ACHN (cell line): ENCODE measurements around the gene DOCK4.
A peak's percentile ranks its signal among the peaks of the same experiment; 100 is the strongest.

Experiments
- DNase-seq: peaks from one replicate; pipeline ENCODE4 v3.0.0-alpha.2; 2015
- in situ Hi-C: cut with HindIII; loops from 2 replicates; pipeline ENCODE4 v1.10.0; 2017; ENCODE audit warnings: low sequenced_read_pairs, low pct_ligation_motif_present, low pct_unique_long_range_greater_than_20kb

DOCK4 gene

GRCh38 chr7:111762211-111762610 is 444.0 kb downstream of the DOCK4 start:
- no peak for DNase-seq

GRCh38 chr7:111760043-111760442 is 446.2 kb downstream of the DOCK4 start:
- in situ Hi-C loops: loop anchor here (25.0 kb wide), 1 partner anchor 652 kb away; no protein-coding TSS in a partner anchor
- no peak for DNase-seq

More at GRCh38 chr7:111762211-111762610, 444.0 kb downstream of the DOCK4 start:
- in situ Hi-C loops: loop anchor here (25.0 kb wide), 1 partner anchor 650 kb away; no protein-coding TSS in a partner anchor

- in situ Hi-C loops: loop anchor here (25.0 kb wide), 1 partner anchor 654 kb away; no protein-coding TSS in a partner anchor
- DNase-seq: no peak
Measured at GRCh38 chr7:111758332-111758731, 447.9 kb downstream of the DOCK4 start.

GRCh38 chr7:111756687-111757178 is 449.5 kb downstream of the DOCK4 start:
- DNase-seq: no peak
- in situ Hi-C loops: loop anchor here (25.0 kb wide), 1 partner anchor 656 kb away; no protein-coding TSS in a partner anchor

- in situ Hi-C loops: loop anchor here (25.0 kb wide), 1 partner anchor 657 kb away; no protein-coding TSS in a partner anchor
- no peak for DNase-seq
Measured at GRCh38 chr7:111755383-111755782, 450.8 kb downstream of the DOCK4 start.

- in situ Hi-C loops: loop anchor here (25.0 kb wide), 1 partner anchor 658 kb away; no protein-coding TSS in a partner anchor
- DNase-seq: peak; percentile 91
Measured at GRCh38 chr7:111753968-111754367, 452.2 kb downstream of the DOCK4 start.

- in situ Hi-C loops: loop anchor here (25.0 kb wide), 1 partner anchor 660 kb away; no protein-coding TSS in a partner anchor
- DNase-seq: peak; percentile 77
Measured at GRCh38 chr7:111752022-111752582, 454.1 kb downstream of the DOCK4 start.

GRCh38 chr7:111750878-111751277 is 455.3 kb downstream of the DOCK4 start:
- in situ Hi-C loops: loop anchor here (25.0 kb wide), 1 partner anchor 661 kb away; no protein-coding TSS in a partner anchor
- DNase-seq: no peak

- no peak for DNase-seq
- in situ Hi-C loops: loop anchor here (25.0 kb wide), 1 partner anchor 662 kb away; no protein-coding TSS in a partner anchor
Measured at GRCh38 chr7:111750228-111750627, 456.0 kb downstream of the DOCK4 start.

GRCh38 chr7:111749625-111750024 is 456.6 kb downstream of the DOCK4 start:
- DNase-seq: no peak
- in situ Hi-C loops: loop anchor here (25.0 kb wide), 1 partner anchor 663 kb away; no protein-coding TSS in a partner anchor

GRCh38 chr7:111747718-111748117 is 458.5 kb downstream of the DOCK4 start:
- in situ Hi-C loops: no loop called here
- DNase-seq: no peak

- in situ Hi-C loops: no loop called here
Measured at GRCh38 chr7:111746950-111747349, 459.2 kb downstream of the DOCK4 start.

GRCh38 chr7:111744501-111745155 is 461.6 kb downstream of the DOCK4 start:
- DNase-seq: no peak
- in situ Hi-C loops: no loop called here

More at GRCh38 chr7:111746950-111747349, 459.2 kb downstream of the DOCK4 start:
- no peak for DNase-seq

- DNase-seq: no peak
- in situ Hi-C loops: no loop called here
Measured at GRCh38 chr7:111743244-111743847, 462.9 kb downstream of the DOCK4 start.

- in situ Hi-C loops: no loop called here
Measured at GRCh38 chr7:111741811-111742240, 464.4 kb downstream of the DOCK4 start.

GRCh38 chr7:111740942-111741341 is 465.3 kb downstream of the DOCK4 start:
- no peak for DNase-seq
- in situ Hi-C loops: no loop called here

More at GRCh38 chr7:111741811-111742240, 464.4 kb downstream of the DOCK4 start:
- DNase-seq: peak; percentile 80

- in situ Hi-C loops: no loop called here
- no peak for DNase-seq
Measured at GRCh38 chr7:111736552-111736874, 469.7 kb downstream of the DOCK4 start.

GRCh38 chr7:111735661-111736551 is 470.3 kb downstream of the DOCK4 start:
- in situ Hi-C loops: no loop called here
- peak; percentile 86 for DNase-seq
